Transverse colon (tissue), 4 donors: Measurements from ENCODE around the gene PCED1B. TPM values are rescaled to one million over a fixed set of nuclear protein-coding genes. Genes with fewer than 3 reads are reported as not detected.

Source experiments
- DNase-seq: peaks from one replicate; pipeline ENCODE4 v3.0.0-alpha.2; 2019
- H3K27ac ChIP-seq, 4 donors: fragments of 200-600 bp; sonication (generic); 2 replicates each; pipeline ENCODE4 v1.5.1; 2016 to 2018; ENCODE audit warnings: inconsistent platforms in 4 of 4
- H3K27me3 ChIP-seq: fragments of 200-600 bp; sonication (generic); 2 replicates; pipeline ENCODE4 v1.5.1; 2017; ENCODE audit warnings: inconsistent platforms
- H3K36me3 ChIP-seq, 4 donors: fragments of 200-600 bp; sonication (generic); 2 replicates each; pipeline ENCODE4 v1.5.1; 2017 to 2019; ENCODE audit warnings: inconsistent platforms in 4 of 4
- H3K4me1 ChIP-seq, 4 donors: fragments of 200-600 bp; sonication (generic); 2 replicates each; pipeline ENCODE4 v1.5.1; 2017 to 2020; ENCODE audit warnings: inconsistent platforms in 4 of 4
- H3K4me3 ChIP-seq, 4 donors: fragments of 200-600 bp; sonication (generic); 1 replicate in 1 of 4; 2 replicates in 3 of 4; pipeline versions ENCODE4 v1.5.1 to v1.6.1; 2017 to 2019; ENCODE audit warnings: inconsistent platforms in 4 of 4
- H3K9me3 ChIP-seq, 2 donors: fragments of 200-600 bp; sonication (generic); 2 replicates each; pipeline ENCODE4 v1.5.1; 2017 to 2019; ENCODE audit warnings: inconsistent platforms in 2 of 2
- EP300 ChIP-seq: sonication (generic); formaldehyde crosslinking; IDR thresholded peaks from one replicate; pipeline ENCODE4 v1.6.1; 2017; ENCODE audit warnings: antibody characterized with exemption, low read depth
- POLR2A ChIP-seq: fragments of 450-650 bp; IDR thresholded peaks from one replicate; pipeline ENCODE4 v1.6.1; 2016; ENCODE audit warnings: antibody characterized with exemption, mild to moderate bottlenecking, moderate library complexity
- POLR2AphosphoS5 ChIP-seq, 3 donors: sonication (generic); formaldehyde crosslinking; IDR thresholded peaks; one replicate each; pipeline ENCODE4 v1.6.1; 2016; ENCODE audit warnings: antibody characterized with exemption in 3 of 3
- WGBS, 2 donors: methylation state at CpG; one replicate each; pipeline ENCODE4 v1.1.5; 2018; ENCODE audit warnings: low coverage in 1 of 2; 5-methylcytosine and 5-hydroxymethylcytosine counted together
- in situ Hi-C, 4 donors: fragments of 200-750 bp; cut with MboI; loops; one replicate each; pipeline versions ENCODE4 v1.15.0 to v1.15.1; 2017; ENCODE audit warnings: low sequenced_read_pairs in 3 of 4, low pct_ligation_motif_present in 1 of 4, low pct_unique_long_range_greater_than_20kb in 1 of 4
- intact Hi-C: fragments of 100-400 bp; cut with DNase I; formaldehyde crosslinking; loops from one replicate; pipeline ENCODE4 v1.15.1; 2023; ENCODE audit warnings: low total_unique reads
- total RNA-seq, 4 donors: library from RNA; depleted of rRNA; stranded (reverse); fragments of >200 nt; gene quantifications; one replicate each; pipeline ENCODE4 v1.1.0, GENCODE V29; 2016
- TF ChIP-seq, protein P1 (sequence below), 5 experiments: fragments of 200-600 bp in 3 of 5; fragments of 450-650 bp in 2 of 5; sonication (generic) in 3 of 5; IDR thresholded peaks; 1 replicate in 2 of 5; 2 replicates in 3 of 5; pipeline ENCODE4 v1.5.1; 2016 to 2017; ENCODE audit warnings: antibody characterized with exemption in 5 of 5, inconsistent platforms in 3 of 5, mild to moderate bottlenecking in 2 of 5, moderate library complexity in 1 of 5

Gene PCED1B
- total RNA-seq, 4 donors from 2014 or later, result 2.7 to 52.0 (median 3.0) TPM; not detected in 1

DNA sequence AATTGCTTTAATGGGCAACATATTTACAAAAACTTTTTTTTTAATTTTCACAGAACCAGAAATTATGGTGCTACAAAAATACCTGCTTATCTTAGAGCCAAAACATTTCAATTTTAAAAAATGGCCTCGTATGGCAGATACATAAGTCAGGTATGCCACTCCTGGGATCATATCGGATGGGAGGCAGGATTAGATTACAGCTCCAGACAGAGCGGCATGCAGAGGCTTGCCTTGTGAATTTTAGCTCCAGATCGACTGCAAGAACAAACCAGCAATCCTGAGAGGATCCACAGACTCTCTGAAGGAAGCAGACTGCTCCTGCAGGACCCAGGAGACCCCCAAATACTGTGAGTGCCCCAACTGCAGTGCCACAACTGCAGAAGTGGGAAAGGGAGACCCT is 169.7 kb downstream of the PCED1B start:
- no peak overlapping the region for H3K4me3 ChIP-seq
- H3K27me3 ChIP-seq, result no peaks in the 10 kb centered on the region
- in situ Hi-C loops, result no loop called here
- H3K36me3 ChIP-seq, result no peaks in the 10 kb centered on the region
- intact Hi-C loops, result no loop called here
- DNase-seq, result no peak
- no peak overlapping the region for H3K27ac ChIP-seq
- no peak for TF ChIP-seq POLR2A
- TF ChIP-seq POLR2AphosphoS5 (IDR thresholded peaks at IDR 0.05), result no peak
- TF ChIP-seq, protein P1, sequence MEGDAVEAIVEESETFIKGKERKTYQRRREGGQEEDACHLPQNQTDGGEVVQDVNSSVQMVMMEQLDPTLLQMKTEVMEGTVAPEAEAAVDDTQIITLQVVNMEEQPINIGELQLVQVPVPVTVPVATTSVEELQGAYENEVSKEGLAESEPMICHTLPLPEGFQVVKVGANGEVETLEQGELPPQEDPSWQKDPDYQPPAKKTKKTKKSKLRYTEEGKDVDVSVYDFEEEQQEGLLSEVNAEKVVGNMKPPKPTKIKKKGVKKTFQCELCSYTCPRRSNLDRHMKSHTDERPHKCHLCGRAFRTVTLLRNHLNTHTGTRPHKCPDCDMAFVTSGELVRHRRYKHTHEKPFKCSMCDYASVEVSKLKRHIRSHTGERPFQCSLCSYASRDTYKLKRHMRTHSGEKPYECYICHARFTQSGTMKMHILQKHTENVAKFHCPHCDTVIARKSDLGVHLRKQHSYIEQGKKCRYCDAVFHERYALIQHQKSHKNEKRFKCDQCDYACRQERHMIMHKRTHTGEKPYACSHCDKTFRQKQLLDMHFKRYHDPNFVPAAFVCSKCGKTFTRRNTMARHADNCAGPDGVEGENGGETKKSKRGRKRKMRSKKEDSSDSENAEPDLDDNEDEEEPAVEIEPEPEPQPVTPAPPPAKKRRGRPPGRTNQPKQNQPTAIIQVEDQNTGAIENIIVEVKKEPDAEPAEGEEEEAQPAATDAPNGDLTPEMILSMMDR (IDR thresholded peaks at IDR 0.05), result no peak
- TF ChIP-seq EP300, result no peak
- peaks cover 0 to 5% of the 10 kb centered on the region in 2 donors for H3K9me3 ChIP-seq
- 77 to 90% methylated on average over 2 to 4 of the region's 4 CpGs for WGBS, 2 donors
- H3K4me1 ChIP-seq, result no peaks in the 10 kb centered on the region

DNA sequence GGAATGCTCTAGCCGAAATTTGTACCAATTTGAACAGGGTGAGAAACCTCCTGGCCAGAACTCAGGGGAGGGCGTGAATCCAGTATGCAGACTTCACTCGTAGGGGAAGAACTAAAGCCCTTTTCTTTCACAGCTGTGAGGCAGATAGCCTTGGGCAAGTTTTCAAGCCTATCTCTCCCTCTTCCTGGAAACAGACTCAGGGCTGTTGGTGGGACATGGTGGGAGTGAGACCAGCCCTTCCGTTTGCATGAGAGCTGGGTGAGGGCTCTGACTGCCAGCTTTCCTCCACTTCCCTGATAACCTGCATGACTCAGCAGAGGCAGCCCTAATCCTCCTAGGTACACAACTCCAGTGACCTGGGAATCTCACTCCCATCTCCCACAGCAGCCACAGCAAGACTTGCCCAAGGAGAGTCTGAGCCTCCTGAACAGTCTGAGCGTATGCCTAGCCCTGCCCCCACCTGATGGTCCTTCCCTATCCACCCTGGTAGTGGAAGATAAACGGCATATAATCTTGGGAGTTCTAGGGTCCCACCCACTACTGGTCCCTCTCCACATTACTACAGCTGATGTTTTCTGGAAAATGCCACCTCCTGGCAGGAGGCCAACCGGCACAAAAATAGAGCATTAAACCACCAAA is 170.4 kb downstream of the PCED1B start:
- intact Hi-C loops, result no loop called here
- 66% methylated on average over 7 of the region's 7 CpGs; no CpG with 5 or more reads in 1 of the 2 donors for WGBS, 2 donors

DNA sequence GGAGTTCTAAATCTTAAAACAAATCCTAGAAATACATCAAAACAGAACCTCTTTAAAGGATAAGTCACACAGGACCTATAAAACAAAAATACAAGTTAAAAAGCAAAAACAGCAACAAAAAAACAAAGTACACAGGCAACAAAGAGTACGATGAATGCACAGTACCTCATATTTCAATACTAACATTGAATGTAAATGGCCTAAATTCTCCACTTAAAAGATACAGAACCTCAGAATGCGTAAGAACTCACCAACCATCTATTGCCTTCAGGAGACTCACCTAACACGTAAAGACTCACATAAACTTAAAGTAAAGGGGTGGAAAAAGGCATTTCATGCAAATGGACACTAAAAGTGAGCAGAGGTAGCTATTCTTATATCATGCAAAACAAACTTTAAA is 172.5 kb downstream of the PCED1B start:
- no peak overlapping the region for H3K4me3 ChIP-seq
- TF ChIP-seq POLR2A (no peak), POLR2AphosphoS5 (IDR thresholded peaks at IDR 0.05) (no peak), EP300 (no peak)
- TF ChIP-seq, protein P1 (IDR thresholded peaks at IDR 0.05), result no peak
- H3K9me3 ChIP-seq, result peaks cover 0 to 5% of the 10 kb centered on the region in 2 donors
- 84 to 86% methylated on average over 3 of the region's 3 CpGs for WGBS, 2 donors
- H3K27me3 ChIP-seq, result no peaks in the 10 kb centered on the region
- H3K4me1 ChIP-seq, result no peaks in the 10 kb centered on the region
- no peak for DNase-seq
- intact Hi-C loops, result no loop called here
- H3K27ac ChIP-seq, result no peak overlapping the region
- in situ Hi-C loops, result no loop called here
- H3K36me3 ChIP-seq, result no peaks in the 10 kb centered on the region

More for the DNA sequence above, 170.4 kb downstream of the PCED1B start:
- Histone ChIP-seq H3K27ac (no peak overlapping the region), H3K4me3 (no peak overlapping the region), H3K4me1 (no peaks in the 10 kb centered on the region), H3K36me3 (no peaks in the 10 kb centered on the region), H3K27me3 (no peaks in the 10 kb centered on the region), H3K9me3 (peaks cover 0 to 5% of the 10 kb centered on the region in 2 donors)
- TF ChIP-seq, protein P1 (IDR thresholded peaks at IDR 0.05), result no peak
- TF ChIP-seq POLR2A (no peak), POLR2AphosphoS5 (IDR thresholded peaks at IDR 0.05) (no peak)
- no peak for DNase-seq
- in situ Hi-C loops, result no loop called here

DNA sequence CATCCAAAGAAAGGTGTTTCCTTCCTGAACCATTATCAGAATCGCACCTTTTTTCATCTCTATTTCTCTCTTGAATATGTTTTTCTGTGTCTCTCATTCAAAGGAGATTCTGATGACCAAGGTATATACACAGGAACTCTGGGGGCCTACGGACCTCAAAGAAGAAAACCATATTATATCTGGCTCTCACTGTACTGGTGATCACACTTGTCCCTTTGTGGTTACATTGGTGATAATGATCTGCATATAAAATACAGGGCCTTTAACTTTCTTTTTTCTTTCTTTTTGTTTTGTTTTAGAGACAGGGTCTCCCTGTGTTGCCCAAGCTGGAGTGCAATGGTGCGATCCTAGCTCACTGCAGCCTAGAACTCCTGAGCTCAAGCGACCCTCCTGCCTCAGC is 185.5 kb downstream of the PCED1B start:
- Histone ChIP-seq H3K27ac (no peak overlapping the region), H3K9me3 (no peaks in the 10 kb centered on the region), H3K27me3 (no peaks in the 10 kb centered on the region), H3K4me3 (no peak overlapping the region), H3K4me1 (no peaks in the 10 kb centered on the region), H3K36me3 (no peaks in the 10 kb centered on the region)
- DNase-seq, result no peak
- 88 to 94% methylated on average over 4 of the region's 4 CpGs for WGBS, 2 donors
- in situ Hi-C loops (no loop called here), intact Hi-C loops (no loop called here)
- TF ChIP-seq EP300 (no peak), POLR2A (no peak), POLR2AphosphoS5 (IDR thresholded peaks at IDR 0.05) (no peak)
- TF ChIP-seq, protein P1 (IDR thresholded peaks at IDR 0.05), result no peak
